Erythroblast (primary cell): ENCODE data around the gene OR6C65.
"Not testable (repeated sequence)": the region's sequence is repeated elsewhere in the genome, so short reads cannot be mapped to it uniquely, and the experiment has no call there.

Experiments
- GATA1 ChIP-seq: IDR thresholded peaks from 2 replicates; pipeline ENCODE4 v1.6.1; 2011; ENCODE audit warnings: low read depth, mild to moderate bottlenecking, control low read depth, low read length, moderate library complexity
- POLR2A ChIP-seq: IDR thresholded peaks from 2 replicates; pipeline ENCODE4 v1.6.1; 2011; ENCODE audit warnings: mild to moderate bottlenecking, low read length

GRCh38 chr12:55441233-55441632, 40.9 kb downstream of the OR6C65 start:
- TF ChIP-seq POLR2A, GATA1: not testable (repeated sequence)
